Activated CD4-positive, alpha-beta T cell treated with anti-CD3 and anti-CD28 coated beads for 1 hour (primary cell): ENCODE data around the gene KRTAP10-11.
"Not testable (repeated sequence)": the region's sequence is repeated elsewhere in the genome, so short reads cannot be mapped to it uniquely, and the experiment has no call there.

Source experiments
- DNase-seq: peaks from one replicate; pipeline ENCODE4 v3.0.0-alpha.2; 2020

The KRTAP10-11 gene, protein sequence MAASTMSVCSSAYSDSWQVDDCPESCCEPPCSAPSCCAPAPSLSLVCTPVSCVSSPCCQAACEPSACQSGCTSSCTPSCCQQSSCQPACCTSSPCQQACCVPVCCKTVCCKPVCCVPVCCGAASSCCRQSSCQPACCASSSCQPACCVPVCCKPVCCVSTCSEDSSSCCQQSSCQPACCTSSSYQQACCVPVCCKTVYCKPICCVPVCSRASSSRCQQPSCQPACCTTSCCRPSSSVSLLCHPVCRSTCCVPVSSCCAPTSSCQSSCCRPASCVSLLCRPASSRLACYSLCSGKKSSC

DNA sequence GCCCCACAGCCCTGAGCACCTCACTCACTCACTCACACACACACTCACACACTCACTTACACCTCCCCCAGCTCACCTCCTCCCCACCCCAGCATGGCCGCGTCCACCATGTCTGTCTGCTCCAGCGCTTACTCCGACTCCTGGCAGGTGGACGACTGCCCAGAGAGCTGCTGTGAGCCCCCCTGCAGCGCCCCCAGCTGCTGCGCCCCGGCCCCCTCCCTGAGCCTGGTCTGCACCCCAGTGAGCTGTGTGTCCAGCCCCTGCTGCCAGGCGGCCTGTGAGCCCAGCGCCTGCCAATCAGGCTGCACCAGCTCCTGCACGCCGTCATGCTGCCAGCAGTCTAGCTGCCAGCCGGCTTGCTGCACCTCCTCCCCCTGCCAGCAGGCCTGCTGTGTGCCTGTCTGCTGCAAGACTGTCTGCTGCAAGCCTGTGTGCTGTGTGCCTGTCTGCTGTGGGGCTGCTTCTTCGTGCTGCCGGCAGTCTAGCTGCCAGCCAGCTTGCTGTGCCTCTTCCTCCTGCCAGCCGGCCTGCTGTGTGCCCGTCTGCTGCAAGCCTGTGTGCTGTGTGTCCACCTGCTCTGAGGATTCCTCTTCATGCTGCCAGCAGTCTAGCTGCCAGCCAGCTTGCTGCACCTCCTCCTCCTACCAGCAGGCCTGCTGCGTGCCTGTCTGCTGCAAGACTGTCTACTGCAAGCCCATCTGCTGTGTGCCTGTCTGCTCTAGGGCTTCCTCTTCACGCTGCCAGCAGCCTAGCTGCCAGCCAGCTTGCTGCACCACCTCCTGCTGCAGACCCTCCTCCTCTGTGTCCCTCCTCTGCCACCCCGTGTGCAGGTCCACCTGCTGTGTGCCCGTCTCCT lies at the start of gene KRTAP10-11:
Gene KRTAP10-11, plus strand, starts transcription at position 49 of the 856 bp plus-strand sequence. Its CDS starts 45 bp downstream, at position 94.
- not testable (repeated sequence) for DNase-seq

DNA sequence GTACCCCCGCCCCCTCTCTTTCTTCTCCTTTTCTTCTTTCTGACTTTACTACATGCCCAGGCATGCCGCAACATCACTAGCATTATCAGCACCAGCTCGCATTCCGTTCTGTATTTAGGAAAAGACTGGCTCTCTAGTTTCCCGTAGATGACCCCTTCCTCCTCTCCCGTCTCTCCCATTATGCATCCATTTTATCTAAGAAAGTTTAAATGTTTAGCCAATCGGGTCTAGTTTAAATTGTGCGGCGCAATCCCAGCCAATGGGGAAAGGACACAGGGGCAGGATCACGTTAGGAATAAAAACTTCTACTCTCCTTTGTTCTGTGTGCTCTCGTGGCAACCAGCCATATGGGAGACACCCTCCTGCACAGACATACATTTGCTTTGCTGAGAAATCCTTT lies 48.2 kb upstream of the KRTAP10-11 start:
- no peak for DNase-seq

DNA sequence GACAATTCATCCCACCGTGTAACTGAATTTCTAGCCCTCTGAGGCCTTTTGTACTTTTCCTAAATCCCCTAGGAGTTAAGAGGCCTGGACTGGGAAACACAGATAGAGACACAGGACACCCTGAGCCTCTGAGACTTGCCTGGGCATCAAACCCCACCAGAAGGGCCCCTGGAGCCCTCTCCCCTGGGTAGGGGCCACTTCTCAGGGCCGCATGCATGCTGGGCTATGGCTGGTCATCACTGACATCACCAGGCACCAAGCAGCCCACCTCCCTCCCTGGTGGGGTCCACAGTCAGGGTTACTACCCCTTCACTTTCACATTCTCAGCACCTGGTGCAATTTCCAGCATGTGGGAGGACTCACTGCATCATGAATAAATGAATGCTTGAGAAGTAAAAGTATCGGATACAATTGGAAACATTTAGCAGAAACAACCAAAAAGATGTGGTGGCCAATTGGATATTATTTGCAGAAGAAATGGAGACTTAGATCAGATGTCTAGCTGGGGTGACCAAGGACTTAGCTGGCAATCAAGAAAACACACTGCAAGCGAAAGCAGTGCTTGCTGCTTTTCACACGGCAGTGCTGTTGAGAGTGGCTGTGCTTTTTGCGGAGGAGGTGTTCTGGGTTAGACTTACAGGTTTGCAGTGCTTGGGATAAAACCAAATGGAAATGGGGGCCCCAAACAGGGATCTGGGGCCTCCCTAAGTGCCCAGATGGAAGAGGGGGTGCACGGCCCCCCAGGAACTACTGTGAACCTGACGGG lies 46.8 kb upstream of the KRTAP10-11 start:
- no peak for DNase-seq

DNA sequence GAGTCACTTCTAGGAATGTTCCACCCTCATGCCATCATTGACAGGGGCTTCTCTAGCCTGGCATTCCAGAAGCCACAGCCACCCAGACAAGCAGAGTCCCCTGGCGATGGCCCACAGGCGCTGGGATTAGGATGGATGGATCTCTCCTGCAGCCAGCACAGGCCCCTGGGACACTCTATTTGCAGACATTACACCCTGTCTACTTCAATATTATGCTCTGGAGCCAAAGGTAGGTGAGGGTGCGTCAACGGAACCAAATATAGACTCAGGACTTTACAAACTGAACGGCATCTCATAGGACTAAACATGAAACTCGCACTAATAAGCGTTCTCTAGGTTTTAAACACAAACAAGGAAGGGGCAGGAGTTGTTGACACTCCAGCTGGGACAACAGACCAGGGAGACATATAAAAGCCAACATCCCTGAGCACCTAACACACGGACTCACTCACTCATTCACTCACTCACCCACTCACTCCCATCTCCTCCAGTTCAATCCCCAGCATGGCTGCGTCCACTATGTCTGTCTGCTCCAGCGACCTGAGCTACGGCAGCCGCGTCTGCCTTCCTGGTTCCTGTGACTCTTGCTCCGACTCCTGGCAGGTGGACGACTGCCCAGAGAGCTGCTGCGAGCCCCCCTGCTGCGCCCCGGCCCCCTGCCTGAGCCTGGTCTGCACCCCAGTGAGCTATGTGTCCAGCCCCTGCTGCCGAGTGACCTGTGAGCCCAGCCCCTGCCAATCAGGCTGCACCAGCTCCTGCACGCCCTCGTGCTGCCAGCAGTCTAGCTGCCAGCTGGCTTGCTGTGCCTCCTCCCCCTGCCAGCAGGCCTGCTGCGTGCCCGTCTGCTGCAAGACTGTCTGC lies 45.9 kb upstream of the KRTAP10-11 start, which contains the start of gene KRTAP10-7:
Gene KRTAP10-7, plus strand, starts transcription at position 480 of the 861 bp plus-strand sequence. Its CDS starts 25 bp downstream, at position 505.
- DNase-seq: not testable (repeated sequence)

DNA sequence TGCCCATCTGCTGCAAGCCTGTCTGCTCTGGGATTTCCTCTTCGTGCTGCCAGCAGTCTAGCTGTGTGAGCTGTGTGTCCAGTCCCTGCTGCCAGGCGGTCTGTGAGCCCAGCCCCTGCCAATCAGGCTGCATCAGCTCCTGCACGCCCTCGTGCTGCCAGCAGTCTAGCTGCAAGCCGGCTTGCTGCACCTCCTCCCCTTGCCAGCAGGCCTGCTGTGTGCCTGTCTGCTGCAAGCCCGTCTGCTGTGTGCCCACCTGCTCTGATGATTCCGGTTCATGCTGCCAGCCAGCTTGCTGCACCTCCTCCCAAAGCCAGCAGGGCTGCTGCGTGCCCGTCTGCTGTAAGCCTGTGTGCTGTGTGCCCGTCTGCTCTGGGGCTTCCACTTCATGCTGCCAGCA lies 45.1 kb upstream of the KRTAP10-11 start:
- DNase-seq: not testable (repeated sequence)

DNA sequence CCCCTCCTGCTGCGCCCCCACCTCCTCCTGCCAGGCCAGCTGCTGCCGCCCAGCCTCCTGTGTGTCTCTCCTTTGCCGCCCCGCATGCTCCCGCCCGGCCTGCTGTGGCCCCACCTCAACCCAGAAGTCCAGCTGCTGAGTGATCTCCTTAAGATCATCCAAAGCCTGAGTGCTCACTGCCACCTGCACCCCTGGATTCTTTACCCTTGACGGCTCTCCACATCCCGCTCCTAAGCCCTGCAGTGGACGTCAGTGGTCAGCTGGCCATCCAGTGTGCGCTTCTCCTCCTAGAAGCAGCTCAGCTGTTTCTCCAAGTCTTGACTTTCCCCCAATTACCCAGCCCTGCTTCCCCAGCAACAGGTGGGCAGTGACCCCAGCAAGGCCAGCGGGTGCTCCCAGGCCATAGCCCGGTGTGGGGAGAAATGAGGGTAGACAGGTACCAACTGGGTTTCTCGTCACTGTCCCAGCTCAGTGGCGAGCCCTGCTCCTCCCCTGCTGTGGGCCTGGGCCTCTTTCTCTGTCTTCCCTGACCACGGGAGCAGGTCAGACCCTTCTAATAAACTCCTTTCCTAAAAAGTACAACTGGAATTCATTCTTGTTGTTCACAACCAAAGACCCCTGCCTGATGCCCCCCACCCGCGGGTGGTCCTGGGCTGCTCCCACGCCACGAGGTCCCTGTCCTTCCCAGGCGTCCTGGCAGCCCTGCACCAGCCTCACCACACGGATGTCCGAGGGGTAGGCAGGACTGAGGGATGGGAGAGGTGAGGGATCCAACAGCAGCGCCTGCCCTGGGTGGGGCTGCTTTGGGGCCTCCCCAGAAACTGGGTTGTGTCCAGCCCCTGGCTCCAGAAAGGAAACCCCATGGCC lies 44.4 kb upstream of the KRTAP10-11 start:
- no peak for DNase-seq

DNA sequence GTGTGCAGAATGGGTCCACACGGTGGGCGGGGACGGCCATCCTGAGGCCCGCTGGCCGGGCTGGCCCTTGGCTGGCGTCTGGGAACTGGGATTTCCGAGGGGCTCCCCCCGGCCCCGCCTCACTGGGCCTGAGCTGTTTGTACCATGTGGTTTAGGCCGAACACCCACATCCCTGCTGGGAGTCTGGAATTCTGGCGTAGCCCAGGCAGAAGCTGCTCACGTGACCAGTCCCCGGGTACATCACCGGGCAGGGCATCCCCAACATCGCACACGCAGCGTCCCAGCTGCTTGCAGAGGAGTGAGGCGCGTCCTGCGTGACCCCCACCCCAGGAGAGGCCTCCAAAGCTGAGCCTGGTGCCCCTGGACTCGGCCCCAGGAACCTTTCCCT lies 43.8 kb upstream of the KRTAP10-11 start:
- DNase-seq: no peak

DNA sequence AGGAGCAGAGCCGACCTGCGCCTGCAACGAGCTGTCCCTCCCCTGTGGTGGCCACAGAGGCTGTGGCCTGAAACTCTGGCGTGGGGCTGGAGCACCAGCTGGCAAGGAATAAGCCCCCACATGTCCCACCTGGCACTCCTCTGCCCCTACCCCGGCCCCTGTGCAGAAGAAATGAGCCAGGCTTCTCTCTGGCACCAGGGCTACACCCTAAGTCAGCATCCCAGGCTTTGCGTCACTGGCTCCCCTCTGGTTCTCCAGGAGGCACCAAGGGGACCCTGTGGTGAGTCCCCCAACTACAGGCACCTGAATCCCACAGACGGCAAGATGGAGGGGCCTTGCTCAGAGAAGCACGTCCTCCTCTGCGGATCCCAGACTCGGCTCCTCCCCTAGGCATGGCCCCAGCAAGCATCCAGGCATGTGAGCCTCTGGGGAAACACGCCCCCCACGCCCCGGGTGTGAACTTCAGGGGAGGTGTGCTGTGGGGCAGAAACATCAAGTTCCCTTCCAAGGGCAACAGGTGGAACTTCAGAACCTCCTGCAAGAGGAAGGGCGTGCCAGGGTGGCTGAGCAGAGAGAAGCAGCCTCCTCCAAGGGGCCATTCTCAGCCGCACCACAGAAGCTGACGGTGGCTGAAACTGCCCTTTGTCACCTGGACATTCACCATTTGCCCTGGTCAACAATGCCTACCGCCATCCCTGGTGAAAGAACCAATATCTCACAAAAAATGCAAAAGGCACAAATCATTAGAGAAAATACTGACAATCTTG lies 42.9 kb upstream of the KRTAP10-11 start:
- DNase-seq: no peak

DNA sequence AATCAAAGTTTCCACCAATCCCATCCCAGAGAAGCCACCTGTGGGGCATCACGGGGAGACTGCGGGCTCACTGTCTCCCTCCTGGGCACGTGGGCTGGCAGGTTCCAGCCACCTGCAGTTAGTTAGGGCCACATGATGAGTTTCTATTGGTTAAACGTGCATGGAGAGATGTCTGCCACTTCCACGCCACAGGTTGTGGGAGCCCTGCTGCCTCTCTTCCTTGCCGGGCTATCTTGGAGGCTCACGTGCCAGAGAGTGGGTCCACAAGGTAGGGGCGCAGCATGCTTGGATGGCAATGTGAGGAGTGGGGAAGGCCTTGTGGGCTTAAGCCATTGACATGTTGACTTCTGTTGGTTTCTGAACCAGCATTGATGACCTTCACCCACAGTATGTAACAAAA lies 42.3 kb upstream of the KRTAP10-11 start:
- DNase-seq: no peak

DNA sequence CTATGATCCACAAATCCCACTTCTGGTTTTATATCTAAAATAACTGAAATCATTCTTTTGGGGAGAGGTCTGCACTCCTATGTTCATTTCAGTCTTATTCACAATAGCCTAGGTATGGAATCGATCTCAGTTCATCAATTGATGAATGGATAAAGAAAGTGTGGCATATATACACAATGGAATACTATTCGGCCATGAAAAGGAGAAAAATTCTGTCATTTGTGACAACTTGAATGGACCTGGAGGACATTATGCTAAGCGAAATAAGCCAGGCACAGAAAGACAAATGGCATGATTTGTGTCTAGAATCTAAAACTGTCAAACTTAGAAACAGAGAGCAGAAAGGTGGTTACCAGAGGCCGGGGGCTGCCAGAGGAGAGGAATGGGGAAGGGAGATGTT lies 39.7 kb upstream of the KRTAP10-11 start:
- DNase-seq: no peak

DNA sequence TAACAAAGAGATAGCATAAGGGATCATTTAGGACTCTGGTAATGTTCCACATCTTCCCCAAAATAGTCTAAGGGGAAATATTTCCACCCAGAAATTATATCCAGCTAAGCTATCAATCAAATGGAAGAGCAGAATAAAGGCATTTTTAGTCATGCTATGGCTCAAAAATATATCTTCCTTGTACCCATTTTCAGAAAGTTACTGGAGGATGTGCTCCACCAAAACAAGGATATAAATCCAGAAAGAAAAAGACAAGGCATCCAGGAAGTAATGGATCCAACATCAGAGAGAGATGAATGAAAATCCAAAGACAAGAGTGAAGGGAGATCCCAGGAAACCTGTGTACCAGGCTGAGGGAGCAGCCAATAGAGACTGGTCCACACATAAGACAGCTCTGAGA lies 37.0 kb upstream of the KRTAP10-11 start:
- no peak for DNase-seq

DNA sequence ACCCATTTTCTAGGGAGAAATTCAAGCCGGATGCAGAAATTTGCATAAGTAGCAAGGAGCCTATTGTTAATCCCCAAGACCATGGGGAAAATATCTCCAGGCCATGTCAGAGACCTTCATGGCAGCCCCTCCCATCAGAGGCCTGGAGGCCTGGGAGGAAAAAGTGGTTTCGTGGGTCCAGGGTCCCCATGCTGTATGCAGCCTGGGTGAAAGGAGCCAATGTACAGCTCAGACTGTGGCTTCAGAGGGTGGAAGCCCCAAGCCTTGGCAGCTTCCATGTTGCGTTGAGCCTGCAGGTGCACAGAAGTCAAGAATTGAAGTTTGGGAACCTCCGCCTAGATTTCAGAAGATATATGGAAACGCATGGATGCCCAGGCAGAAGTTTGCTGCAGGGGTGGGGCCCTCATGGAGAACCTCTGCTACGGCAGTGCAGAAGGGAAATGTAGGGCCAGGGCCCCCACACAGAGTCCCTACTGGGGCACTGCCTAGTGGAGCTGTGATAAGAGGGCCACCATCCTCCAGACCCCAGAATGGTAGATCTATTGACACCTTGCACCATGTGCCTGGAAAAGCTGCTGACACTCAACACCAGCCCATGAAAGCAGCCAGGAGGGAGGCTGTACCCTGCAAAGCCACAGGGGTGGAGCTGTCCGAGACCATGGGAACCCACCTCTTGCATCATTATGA lies 35.9 kb upstream of the KRTAP10-11 start:
- not testable (repeated sequence) for DNase-seq

DNA sequence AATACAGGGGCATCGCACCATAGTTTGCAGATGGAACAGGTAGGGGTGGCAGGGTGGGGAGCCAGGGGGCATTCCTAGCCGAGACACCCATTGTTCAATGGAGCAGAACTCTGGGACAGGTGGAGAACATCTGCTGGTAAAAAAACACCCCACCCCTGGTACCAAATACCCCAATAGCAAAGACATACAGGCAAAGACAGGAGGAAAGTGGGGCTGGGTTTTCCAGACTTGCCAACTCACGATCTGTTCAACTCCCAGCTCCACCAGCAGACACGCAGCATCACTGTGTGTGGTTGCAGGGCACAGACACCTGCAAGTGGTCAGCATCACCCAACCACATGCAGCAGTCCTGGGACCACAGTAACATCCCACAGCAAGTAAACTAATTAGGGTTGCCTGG lies 34.7 kb upstream of the KRTAP10-11 start:
- DNase-seq: no peak

DNA sequence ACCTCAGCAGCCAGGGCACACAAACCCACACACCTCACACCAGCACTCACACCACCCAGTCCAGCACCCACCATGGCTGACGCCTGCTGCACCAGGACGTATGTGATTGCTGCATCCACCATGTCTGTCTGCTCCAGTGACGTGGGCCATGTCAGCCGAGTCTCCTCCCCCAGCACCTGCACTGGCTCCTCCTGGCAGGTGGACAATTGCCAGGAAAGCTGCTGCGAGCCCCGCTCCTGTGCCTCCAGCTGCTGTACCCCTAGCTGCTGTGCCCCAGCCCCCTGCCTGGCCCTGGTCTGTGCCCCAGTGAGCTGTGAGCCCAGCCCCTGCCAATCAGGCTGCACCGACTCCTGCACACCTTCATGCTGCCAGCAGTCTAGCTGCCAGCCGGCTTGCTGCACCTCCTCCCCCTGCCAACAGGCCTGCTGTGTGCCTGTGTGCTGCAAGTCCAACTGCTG lies 34.2 kb upstream of the KRTAP10-11 start, which contains the start of gene KRTAP10-8:
Gene KRTAP10-8, plus strand, starts transcription at position 51 of the 458 bp plus-strand sequence. Its CDS starts 22 bp downstream, at position 73.
- no peak for DNase-seq

DNA sequence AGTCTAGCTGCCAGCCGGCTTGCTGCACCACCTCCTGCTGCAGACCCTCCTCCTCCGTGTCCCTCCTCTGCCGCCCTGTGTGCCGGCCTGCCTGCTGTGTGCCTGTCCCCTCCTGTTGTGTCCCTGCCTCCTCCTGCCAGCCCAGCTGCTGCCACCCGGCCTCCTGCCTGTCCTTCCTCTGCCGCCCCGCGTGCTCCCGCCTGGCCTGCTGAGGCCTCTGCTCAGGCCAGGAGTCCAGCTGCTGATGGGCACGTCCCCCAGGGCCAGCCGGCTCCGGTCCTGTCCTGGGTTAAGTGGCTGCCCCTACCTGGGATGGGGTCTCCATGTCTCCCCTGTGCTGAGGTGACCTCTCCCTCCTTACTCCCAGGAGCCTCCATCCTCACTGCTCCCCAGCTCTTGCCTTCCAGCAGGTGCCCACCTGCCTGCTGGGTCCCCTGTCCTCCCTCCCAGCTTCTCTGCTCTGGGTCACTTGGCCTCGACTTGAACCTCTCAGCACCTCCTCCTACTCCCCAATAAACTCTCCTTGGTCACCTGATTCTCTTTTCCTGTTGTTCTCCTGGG lies 33.5 kb upstream of the KRTAP10-11 start:
- no peak for DNase-seq

DNA sequence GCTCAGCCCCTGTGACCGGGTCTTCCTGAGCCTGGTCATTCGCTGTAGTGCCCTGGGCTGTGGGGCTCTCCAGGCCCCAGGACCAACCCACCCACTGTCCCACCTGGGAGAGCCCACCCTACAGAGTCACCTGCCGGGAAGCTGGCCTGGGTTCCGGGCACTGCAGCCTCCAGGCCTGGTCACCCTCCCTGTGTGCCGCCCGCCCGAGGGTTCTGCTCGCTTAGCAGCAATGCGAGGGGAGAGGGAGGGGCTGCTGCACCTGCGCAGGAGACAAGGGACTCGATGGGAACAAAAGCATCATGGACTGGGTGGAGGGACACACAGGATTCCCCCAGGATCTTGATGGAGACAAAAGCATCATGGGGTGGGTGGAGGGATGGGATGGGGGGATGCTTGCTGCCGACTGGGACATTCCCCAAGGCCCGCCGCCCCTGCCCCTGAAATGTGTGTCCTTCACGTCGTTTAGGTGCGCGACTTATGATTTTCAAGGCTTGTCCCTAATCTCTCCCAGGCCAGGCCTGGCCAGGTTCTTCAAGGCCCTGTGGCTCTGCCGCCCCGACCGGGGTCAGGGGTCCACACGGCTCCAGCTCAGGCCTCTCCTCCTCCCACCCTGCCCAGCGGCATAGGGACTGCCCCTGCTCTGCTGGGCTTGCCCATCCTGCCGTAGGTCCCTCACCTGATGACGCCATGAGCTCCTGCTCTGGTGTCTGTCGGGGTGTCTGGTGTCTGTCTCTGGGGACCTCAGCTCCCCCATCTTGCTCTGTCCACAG lies 32.6 kb upstream of the KRTAP10-11 start:
- DNase-seq: no peak

DNA sequence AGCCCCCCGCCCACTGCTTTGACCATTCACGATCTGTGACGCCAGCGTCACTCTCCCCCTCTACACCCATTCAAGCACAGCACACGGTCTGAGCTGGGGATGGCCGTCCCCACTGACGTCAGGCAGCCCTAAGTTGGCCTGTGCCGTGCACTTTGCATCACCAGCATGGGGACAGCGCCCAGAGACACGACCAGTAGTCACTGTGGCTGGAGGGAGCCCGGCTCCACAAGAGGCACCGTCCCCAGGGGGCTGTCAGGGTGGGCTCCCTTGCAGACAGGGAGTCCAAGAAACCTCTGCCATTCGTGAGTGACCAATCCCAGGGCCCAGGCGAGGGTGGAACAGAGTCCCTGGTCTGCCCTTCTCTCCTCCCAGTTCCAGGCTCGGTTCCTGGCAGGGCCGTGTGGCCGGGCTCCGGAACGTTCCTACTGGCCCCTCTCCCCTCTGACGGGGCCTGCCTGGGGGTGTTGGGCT lies 32.0 kb upstream of the KRTAP10-11 start:
- DNase-seq: no peak

DNA sequence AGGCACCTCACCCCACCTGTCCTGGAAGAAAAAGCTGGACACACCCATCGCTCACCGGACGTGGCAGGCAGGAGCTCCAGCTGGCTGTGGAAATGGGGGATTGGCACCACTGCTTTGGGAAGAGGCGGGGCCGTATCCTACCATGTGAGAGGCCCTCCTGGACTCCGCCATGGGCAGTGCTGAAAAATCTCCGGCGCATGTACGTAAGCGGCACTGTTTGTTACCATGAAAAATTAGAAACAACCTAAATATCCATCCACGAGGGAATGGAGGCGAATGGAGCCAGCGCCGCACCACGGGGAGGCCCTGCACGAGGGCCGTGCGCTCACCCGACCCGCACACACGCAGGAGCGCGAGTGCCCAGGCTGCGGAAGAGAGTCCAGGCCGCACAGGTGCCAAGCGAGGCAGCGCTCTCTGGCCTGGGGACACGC lies 31.2 kb upstream of the KRTAP10-11 start:
- DNase-seq: no peak
